HepG2 (cell line): Measurements from ENCODE around the gene MYRIP. TPM values are rescaled to one million over a fixed set of nuclear protein-coding genes. Genes with fewer than 3 reads are reported as not detected.

Experiments
- ATAC-seq: fragments of 200-7000 bp; cut with Tn5 transposase; 3 replicates; pipeline ENCODE4 v1.9.1; 2020; ENCODE audit warnings: mild to moderate bottlenecking, moderate library complexity
- BruUV-seq: library from RNA; stranded (reverse); fragments of 400-500 nt; replicated peaks from 2 replicates; lab custom pipeline; 2021; lab: Mats Ljungman, UMichigan
- CTCF ChIA-PET: fragments of 300-600 bp; formaldehyde crosslinking; extraction: SDS; loops from one replicate; lab custom pipeline; 2021; ENCODE audit warnings: low total read pairs, inconsistent platforms, low intra/inter-chr PET ratio; lab: Yijun Ruan, JAX
- POLR2A ChIA-PET: fragments of 350-600 bp; sonication (Branson Sonifier 250); formaldehyde crosslinking; loops from one replicate; lab custom pipeline; 2020; ENCODE audit warnings: antibody characterized with exemption, inconsistent platforms; lab: Yijun Ruan, JAX
- DNase-seq: peaks from one replicate; pipeline ENCODE4 v3.0.0-alpha.2; 2015; ENCODE audit warnings: low spot score
- FAIRE-seq: peaks from 3 replicates; lab custom pipeline; 2011; peaks lifted over from hg19 to GRCh38; lab: Jason Lieb, UNC
- H2AFZ ChIP-seq: one replicate; pipeline ENCODE4 v1.6.1; 2011; ENCODE audit warnings: low read length, inconsistent platforms
- H3K27ac ChIP-seq: fragments of 300-600 bp; 3 replicates; pipeline ENCODE4 v1.8.0; 2011; ENCODE audit warnings: mixed run types, mild to moderate bottlenecking, mixed read lengths, low read length, inconsistent platforms; ENCODE audit not compliant: insufficient read depth; ENCODE audit errors: extremely low read length
- H3K27me3 ChIP-seq, 2 experiments: fragments of 200-600 bp in 1 of 2; 2 replicates in 1 of 2; 3 replicates in 1 of 2; pipeline versions ENCODE4 v1.6.0 to v1.8.0; 2011; ENCODE audit warnings: low read length in 2 of 2, mild to moderate bottlenecking in 2 of 2, moderate library complexity in 2 of 2, inconsistent platforms in 1 of 2; ENCODE audit not compliant: insufficient read depth in 2 of 2, control insufficient read depth in 1 of 2
- H3K36me3 ChIP-seq, 2 experiments: fragments of 200-600 bp in 1 of 2; replicated peaks in 1 of 2; 2 replicates in 1 of 2; 3 replicates in 1 of 2; pipeline versions ENCODE4 v1.5.1 to v1.8.0; 2011; ENCODE audit warnings: low read length in 2 of 2, inconsistent platforms in 1 of 2; ENCODE audit not compliant: insufficient read depth in 2 of 2, control insufficient read depth in 1 of 2
- H3K4me1 ChIP-seq: 2 replicates; pipeline ENCODE4 v1.5.1; 2012; ENCODE audit warnings: low read length, inconsistent platforms; ENCODE audit not compliant: insufficient read depth
- H3K4me2 ChIP-seq: 2 replicates; pipeline ENCODE4 v1.6.0; 2011; ENCODE audit warnings: low read depth, low read length, inconsistent platforms
- H3K4me3 ChIP-seq, 3 experiments: fragments of 200-600 bp in 1 of 3; sonication (generic), shearing (Covaris generic) in 1 of 3; replicated peaks in 1 of 3; 2 replicates each; pipeline ENCODE4 v1.5.1; 2011 to 2016; ENCODE audit warnings: low read length in 3 of 3, inconsistent platforms in 2 of 3, low read depth in 2 of 3, mild to moderate bottlenecking in 2 of 3, control low read depth in 1 of 3, mixed read lengths in 1 of 3; ENCODE audit not compliant: insufficient read depth in 1 of 3
- H3K79me2 ChIP-seq: one replicate; pipeline ENCODE4 v1.6.1; 2011; ENCODE audit warnings: low read length, inconsistent platforms; ENCODE audit not compliant: insufficient read depth
- H3K9ac ChIP-seq: 2 replicates; pipeline ENCODE4 v1.6.0; 2011; ENCODE audit warnings: mild to moderate bottlenecking, low read depth, low read length, inconsistent platforms; ENCODE audit not compliant: insufficient read depth
- H3K9me3 ChIP-seq: 2 replicates; pipeline ENCODE4 v1.5.1; 2012; ENCODE audit warnings: mild to moderate bottlenecking, low read length
- H4K20me1 ChIP-seq: 2 replicates; pipeline ENCODE4 v1.6.0; 2011; ENCODE audit warnings: inconsistent platforms, mild to moderate bottlenecking, low read length, moderate library complexity; ENCODE audit not compliant: insufficient read depth
- CREB1 ChIP-seq, 2 experiments: fragments of 450-650 bp in 1 of 2; IDR thresholded peaks; 2 replicates each; pipeline ENCODE4 v1.6.1; 2016 to 2017; ENCODE audit warnings: control low read depth in 1 of 2, mild to moderate bottlenecking in 1 of 2, missing compliant biosample characterization in 1 of 2, missing genetic modification characterization in 1 of 2
- LBX2 ChIP-seq: sonication (generic); formaldehyde crosslinking; IDR thresholded peaks from 2 replicates; pipeline ENCODE4 v1.5.0; 2020; ENCODE audit warnings: missing genetic modification reagents, mild to moderate bottlenecking, borderline replicate concordance
- RFXANK ChIP-seq: IDR thresholded peaks from 2 replicates; pipeline ENCODE4 v1.6.1; 2016
- THAP7 ChIP-seq: sonication (generic); formaldehyde crosslinking; IDR thresholded peaks from 2 replicates; pipeline ENCODE4 v1.8.1; 2023; ENCODE audit warnings: mild to moderate bottlenecking, missing genetic modification reagents
- WIZ ChIP-seq: sonication (generic); formaldehyde crosslinking; IDR thresholded peaks from 2 replicates; pipeline ENCODE4 v1.5.1; 2020; ENCODE audit warnings: mild to moderate bottlenecking, missing genetic modification reagents
- ZBTB46 ChIP-seq: sonication (generic); formaldehyde crosslinking; IDR thresholded peaks from 2 replicates; pipeline ENCODE4 v1.4.0; 2020; ENCODE audit warnings: mild to moderate bottlenecking, missing genetic modification reagents, borderline replicate concordance
- WGBS: methylation state at CpG from one replicate; pipeline ENCODE4 v1.1.6; 2017; ENCODE audit warnings: low lambda C conversion rate; 5-methylcytosine and 5-hydroxymethylcytosine counted together
- in situ Hi-C: cut with HindIII; loops from 2 replicates; pipeline ENCODE4 v1.10.0; 2017; ENCODE audit warnings: low pct_unique_long_range_greater_than_20kb; ENCODE audit not compliant: extremely low pct_ligation_motif_present
- intact Hi-C: fragments of 100-400 bp; cut with micrococcal nuclease; formaldehyde crosslinking; loops from one replicate; pipeline ENCODE4 v1.10.0; 2022; ENCODE audit not compliant: unreplicated experiment
- polyA plus RNA-seq, 8 experiments: library from polyadenylated mRNA; depleted of rRNA in 3 of 8; stranded (reverse) in 7 of 8; unstranded in 1 of 8; fragments of >200 nt; fragmentation: Illumina TruSeq in 4 of 8; extraction: Trizol in 4 of 8; gene quantifications; 2 replicates each; pipeline versions ENCODE4 v1.2.1 to v1.2.3, GENCODE V29; 2011 to 2016; ENCODE audit warnings: low read depth in 4 of 8, missing spikeins in 1 of 8, mixed read lengths in 1 of 8; ENCODE audit not compliant: insufficient read depth in 1 of 8
- total RNA-seq, 5 experiments: library from RNA; depleted of rRNA; stranded (reverse); fragments of >200 nt; fragmentation: Illumina TruSeq; extraction: Trizol; gene quantifications; 2 replicates each; pipeline ENCODE4 v1.2.3, GENCODE V29; 2016; ENCODE audit warnings: low read depth in 1 of 5

The MYRIP gene
- total and polyA plus RNA-seq, 2 of the 13 experiments (the other 11 are each of a cell fraction or from before 2014, with no cell fraction given): 0.64 to 0.84 TPM

DNA sequence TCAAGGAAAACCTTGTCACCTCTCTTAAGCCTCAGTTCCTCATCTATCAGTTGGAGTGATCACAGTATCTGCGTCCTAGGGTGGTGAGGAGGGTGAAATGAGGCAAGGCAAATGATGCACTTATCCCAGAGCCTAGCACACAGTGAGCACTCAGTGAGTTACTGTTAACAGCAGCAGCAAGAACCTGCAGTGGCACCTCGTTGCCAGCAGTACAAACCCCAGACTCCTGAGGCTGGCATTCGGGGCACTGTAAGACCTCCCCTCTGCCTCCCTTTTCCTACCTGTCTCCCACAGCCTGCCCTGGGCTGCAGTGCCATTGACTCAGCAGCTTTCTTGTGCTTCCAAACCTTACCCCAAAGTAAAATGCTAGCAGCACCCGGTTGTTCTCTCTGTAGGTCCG is 417.2 kb downstream of the MYRIP start:
- FAIRE-seq (no peak), DNase-seq (no peak), ATAC-seq (no peak)
- ChIA-PET POLR2A (no interaction called here), CTCF (no interaction called here)
- no peak overlapping the region for H2AFZ ChIP-seq
- in situ Hi-C loops: no loop called here
- H3K4me1 ChIP-seq: no peaks in the 10 kb centered on the region
- H3K9ac ChIP-seq: no peak overlapping the region
- intact Hi-C loops: no loop called here
- H3K4me3 ChIP-seq: no peak overlapping the region
- no peaks in the 10 kb centered on the region for H3K27me3 ChIP-seq
- TF ChIP-seq LBX2 (CRISPR knock-in tag) (no peak), WIZ (CRISPR knock-in tag) (no peak), RFXANK (CRISPR knock-in tag) (no peak), THAP7 (CRISPR knock-in tag) (no peak), CREB1 (IDR thresholded peaks at IDR 0.05) (no peak), CREB1 (CRISPR knock-in tag; IDR thresholded peaks at IDR 0.05) (no peak), ZBTB46 (no peak)
- no TSS peak for BruUV-seq
- 57% methylated on average over 5 of the region's 5 CpGs for WGBS
- no peaks in the 10 kb centered on the region for H3K9me3 ChIP-seq
- no peak overlapping the region for H3K4me2 ChIP-seq
- no peak overlapping the region for H3K27ac ChIP-seq
- H3K36me3 ChIP-seq: no peaks in the 10 kb centered on the region
- H4K20me1 ChIP-seq: no peaks in the 10 kb centered on the region
- no peaks in the 10 kb centered on the region for H3K79me2 ChIP-seq
